GM18498 (cell line): ENCODE data around the gene SYNGR3.
"Not testable (repeated sequence)": the region's sequence is repeated elsewhere in the genome, so short reads cannot be mapped to it uniquely, and the experiment has no call there.

ENCODE experiments used
- ATAC-seq: cut with Tn5 transposase; IDR thresholded peaks from one replicate; pipeline ENCODE4 v1.9.1; 2021; ENCODE audit warnings: mild to moderate bottlenecking, moderate library complexity; ENCODE audit not compliant: unreplicated experiment

SYNGR3 gene

DNA sequence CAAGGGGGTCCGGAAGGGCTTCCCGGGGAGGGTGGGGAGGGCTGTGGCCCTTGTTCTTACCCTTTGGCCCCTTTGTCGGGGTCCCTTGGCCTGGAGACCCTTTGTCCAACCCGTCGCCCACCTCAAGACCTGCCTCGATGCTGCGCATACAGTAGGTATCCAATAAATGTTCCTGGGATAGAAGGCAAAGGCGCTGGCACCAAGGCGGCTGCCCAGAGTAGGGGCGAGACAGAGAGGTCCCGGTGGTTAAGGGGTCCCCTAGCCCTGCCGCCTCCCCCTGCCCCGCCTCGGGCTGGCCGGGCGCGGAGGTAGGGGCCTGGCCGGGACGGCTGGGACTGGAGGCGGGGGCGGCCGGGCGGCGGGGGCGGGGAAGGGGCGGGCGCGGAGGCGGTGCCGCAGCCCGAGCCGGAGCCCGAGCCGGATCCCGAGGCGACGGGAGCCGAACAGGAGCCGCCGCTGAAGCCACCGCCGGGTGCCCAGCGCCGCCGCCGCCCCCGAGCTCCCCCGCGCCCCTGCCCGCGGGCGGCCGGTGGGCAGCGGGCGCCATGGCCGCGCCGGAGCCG lies 36.8 kb downstream of the SYNGR3 start, which contains the start of gene NHERF2:
Gene NHERF2 (plus strand): TSS at position 442 of the 563 bp plus-strand sequence. CDS start 104 bp downstream, at position 546.
- ATAC-seq: no peak

GRCh38 chr16:2027024-2028010 lies 37.5 kb downstream of the SYNGR3 start:
- ATAC-seq: no peak

GRCh38 chr16:2028146-2028545 lies 38.4 kb downstream of the SYNGR3 start:
- no peak for ATAC-seq

GRCh38 chr16:2028620-2029220 lies 39.0 kb downstream of the SYNGR3 start:
- ATAC-seq: no peak

DNA sequence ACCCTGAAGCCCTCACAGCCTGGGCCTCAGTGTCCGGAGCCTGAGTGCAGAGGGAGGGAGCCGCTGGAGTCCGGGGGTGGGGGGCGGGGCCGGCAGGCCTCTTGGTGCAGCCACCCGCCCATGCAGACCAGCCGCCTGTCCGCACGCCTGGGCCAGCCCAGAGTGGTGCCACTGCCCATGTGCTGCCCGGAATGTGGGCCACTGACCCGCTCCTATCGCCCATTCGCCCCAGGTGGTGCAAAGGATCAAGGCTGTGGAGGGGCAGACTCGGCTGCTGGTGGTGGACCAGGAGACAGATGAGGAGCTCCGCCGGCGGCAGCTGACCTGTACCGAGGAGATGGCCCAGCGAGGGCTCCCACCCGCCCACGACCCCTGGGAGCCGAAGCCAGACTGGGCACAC lies 39.6 kb downstream of the SYNGR3 start:
- ATAC-seq: no peak

DNA sequence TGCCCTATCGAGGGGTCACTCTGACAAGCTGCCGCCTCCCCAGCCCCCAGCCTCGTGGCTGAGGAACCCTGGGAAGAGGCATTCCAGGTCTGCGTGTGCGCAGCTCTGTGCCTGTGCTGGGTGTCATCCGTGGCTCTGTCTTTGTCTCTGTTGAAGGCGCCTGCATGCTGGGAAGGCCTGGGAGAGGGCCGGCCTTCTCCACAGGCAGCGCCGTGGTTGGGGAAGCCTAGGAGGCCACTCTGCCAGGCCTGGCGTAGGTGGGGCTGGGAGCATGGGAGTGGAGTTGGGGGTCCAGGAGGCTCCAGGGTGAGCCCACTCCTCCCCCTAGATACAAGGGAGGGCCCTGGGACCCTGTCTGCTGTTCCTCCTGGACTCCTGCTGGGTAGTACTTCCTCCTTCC lies 40.3 kb downstream of the SYNGR3 start:
- ATAC-seq: no peak

- no peak for ATAC-seq
Observed at GRCh38 chr16:2031081-2031577, 41.4 kb downstream of the SYNGR3 start.

DNA sequence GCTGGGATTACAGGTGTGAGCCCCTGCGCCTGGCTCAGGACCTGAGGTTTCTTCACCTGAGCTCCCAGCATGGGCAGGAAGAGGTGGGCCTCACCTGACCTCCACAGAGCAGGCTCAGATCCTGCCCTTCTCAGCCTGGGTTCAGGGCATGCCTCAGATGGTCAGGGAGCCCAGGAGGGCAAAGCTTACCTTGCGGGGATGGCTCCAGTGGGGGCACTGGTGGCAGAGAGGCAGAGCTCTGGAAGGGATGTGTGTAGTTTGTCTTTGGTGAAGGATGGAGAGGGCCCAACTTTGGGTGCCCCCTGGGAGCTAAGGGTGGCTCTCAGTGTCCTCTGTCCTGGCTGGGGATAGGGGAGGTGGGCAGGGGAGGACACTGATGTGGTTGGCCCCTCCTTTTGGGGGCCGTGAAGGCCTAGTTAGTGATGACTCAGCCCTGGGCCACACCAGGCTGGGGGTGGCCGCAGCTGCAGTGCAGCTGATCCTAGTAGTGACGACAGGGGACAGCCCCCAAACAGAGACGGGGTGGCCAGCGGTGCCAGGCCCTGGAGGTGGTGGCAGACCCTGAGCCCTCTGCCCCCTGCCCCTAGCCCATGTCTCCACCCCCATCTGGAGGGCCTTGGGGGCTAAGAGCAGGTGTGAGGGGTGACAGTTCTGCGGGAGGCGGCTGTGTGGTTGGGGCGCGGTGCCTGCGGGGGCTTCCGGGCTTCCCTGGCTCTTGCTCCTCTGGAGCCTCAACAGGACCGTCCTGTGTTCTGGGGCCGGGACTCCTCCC lies 42.7 kb downstream of the SYNGR3 start:
- ATAC-seq: no peak

- ATAC-seq: no peak
Observed at GRCh38 chr16:2033057-2033908, 43.5 kb downstream of the SYNGR3 start.

DNA sequence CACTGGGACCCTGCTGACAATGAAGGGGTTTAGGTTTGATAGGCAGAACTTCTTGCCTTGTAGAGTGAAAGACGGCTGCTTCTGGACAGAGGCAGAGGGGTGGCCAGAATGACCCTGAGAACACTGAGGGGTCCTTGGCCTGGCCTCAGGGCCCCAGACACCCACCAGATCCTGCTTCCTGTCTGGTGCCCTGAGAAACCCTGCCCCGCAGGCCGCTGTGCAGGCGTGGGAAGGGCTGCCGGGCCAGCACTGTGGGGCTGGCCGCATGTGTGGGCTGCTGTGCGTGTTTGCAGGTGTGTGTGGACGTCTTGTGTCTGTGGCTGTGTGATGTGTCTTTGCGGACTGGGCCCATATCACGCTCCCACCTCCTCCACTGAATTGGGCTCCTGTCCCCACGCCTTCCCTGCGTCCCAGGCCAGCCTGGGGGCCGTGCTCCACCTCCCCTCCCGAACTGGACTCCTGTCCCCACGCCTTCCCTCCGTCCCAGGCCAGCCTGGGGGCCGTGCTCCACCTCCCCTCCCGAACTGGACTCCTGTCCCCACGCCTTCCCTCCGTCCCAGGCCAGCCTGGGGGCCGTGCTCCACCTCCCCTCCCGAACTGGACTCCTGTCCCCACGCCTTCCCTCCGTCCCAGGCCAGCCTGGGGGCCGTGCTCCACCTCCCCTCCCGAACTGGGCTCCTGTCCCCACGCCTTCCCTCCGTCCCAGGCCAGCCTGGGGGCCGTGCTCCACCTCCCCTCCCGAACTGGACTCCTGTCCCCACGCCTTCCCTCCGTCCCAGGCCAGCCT lies 44.3 kb downstream of the SYNGR3 start:
- not testable (repeated sequence) for ATAC-seq

DNA sequence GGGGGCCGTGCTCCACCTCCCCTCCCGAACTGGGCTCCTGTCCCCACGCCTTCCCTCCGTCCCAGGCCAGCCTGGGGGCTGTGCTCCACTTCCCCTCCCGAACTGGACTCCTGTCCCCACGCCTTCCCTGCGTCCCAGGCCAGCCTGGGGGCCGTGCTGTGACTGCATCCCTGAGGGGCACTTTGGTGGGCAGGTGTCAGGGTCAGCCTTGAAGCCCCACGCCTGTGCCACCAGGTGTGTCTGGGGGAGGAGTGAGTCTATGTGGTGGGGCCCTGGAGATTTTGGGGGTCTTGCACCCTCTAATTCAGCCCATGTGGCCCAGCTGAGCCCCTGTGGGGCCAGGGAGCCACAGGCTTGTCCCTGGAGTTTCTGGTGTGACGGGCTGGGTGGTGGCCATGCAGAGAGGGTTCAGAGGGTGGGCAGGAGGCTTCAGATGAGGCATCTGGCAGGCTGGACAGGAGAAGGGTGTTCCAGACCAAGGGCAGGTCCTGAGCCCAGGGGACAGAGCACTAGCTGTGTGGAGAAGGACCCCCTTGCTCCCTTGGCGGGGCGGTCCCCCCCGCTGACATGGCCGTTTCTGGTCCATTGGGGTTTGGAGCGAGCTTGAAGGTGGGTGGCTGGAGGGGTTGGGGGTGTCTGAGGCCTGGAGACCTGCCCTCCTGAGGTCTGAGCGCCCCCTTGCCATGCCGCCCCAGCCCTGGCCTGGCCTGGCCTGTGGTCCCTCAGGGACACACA lies 45.1 kb downstream of the SYNGR3 start:
- ATAC-seq: no peak

DNA sequence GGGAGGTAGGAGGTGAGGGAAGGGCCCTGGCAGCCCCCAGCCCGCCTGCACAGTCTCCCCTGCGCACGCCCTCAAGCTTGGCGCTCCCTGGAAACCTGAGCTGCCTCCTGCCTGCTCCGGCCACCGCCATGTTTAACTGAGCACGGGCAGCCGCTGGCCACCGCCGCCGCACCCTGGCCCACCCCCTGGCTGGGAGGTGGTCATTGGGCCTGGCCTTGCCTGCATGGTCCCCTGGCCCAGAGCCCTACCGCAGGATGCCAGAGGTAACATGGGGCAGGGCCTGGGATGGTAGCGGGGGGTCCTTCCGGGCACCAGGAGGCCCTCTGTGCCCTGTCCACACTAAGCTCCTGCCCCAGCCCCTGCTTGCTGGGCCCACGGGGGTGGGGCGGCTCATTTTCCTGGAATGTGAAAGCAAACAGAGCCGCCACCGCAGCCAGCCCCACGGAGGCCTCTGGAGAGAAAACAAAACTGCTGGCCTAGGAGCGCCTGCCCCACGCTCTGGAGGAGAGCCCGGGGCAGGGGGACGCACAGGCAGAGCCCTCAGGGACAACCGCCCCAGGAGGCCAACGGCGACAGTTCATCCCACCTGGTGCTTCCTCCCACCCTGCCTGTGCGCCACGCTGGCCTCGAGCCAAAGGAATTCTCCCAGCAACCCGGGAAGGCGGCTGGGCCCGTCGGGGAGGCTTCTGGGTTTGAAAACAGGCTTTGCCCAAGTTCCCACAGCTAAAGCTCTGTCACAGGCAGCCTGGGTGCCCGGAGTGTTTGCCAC lies 45.8 kb downstream of the SYNGR3 start:
- no peak for ATAC-seq

DNA sequence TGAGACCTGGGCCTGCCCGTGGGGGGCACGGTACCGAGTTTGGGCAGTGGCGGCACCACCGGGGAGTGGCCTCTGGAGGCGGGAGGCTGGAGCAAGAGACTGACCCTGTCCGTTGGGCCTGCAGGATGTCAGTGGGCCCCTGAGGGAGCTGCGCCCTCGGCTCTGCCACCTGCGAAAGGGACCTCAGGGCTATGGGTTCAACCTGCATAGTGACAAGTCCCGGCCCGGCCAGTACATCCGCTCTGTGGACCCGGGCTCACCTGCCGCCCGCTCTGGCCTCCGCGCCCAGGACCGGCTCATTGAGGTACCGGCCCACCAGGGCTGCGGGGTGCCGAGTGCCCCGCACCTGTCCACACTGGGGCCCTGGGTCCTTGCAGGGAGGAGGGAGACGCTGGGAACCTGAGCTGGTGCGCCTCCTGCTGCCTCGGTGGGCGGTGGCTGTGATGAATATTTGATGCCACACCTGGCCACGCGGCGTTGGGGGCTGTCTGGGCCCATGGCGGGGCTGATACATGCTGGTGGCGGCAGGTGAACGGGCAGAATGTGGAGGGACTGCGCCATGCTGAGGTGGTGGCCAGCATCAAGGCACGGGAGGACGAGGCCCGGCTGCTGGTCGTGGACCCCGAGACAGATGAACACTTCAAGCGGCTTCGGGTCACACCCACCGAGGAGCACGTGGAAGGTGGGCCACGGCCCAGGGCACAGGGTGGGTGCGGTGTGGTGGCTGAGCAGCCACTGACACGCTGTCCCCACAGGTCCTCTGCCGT lies 46.6 kb downstream of the SYNGR3 start:
- ATAC-seq: no peak

DNA sequence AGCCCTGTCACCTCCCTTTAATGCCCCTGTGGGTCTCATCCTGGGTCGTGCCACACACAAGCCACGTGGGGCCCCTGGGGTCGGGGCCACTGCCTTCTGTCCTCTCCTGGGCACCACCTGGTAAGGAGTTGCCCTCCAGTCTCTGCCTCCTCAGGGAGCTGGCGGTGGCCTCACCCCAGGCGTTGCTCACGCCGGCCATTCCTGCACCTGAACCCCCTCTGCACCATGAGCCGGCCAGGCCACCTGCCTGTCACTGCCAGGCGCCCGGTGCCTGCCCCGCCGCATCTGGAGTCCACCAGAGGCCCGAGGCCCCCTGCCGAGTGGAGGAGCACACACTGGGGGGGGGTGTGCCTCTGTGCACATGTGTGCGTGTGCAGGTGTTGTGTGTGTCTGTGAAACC lies 47.3 kb downstream of the SYNGR3 start:
- no peak for ATAC-seq

- ATAC-seq: no peak
Observed at GRCh38 chr16:2037647-2038381, 48.0 kb downstream of the SYNGR3 start.
